Measurements from ENCODE around the gene CACNB2. TPM values are rescaled to one million over a fixed set of nuclear protein-coding genes. Genes with fewer than 3 reads are reported as not detected.

Gene CACNB2
- polyA plus RNA-seq, 1 of the 3 experiments (the other 2 are of a cell fraction) = 0.74 TPM

- H2AFZ ChIP-seq (ENCODE audit: low read depth) = no peak overlapping the region
These were observed 172.3 kb downstream of the CACNB2 start for GRCh38 chr10:18312374-18313139.

DNA sequence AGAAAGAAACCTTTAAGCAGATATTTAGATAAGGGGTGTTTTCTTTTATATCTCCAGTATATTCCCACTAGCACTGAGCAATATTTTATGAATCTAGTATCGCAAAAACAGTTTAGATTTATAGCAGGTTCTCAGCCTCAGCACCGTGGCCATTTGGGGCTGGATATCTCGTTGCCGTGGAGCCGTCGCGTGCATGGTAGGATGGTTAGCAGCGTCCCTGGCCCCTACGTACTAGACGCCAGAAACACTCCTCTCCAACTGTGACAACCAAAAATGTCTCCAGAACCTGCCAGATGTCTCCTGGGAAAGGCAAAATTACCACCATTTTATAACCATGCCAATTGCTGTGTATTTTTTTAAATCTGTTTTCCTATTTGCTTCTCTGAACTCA is 172.9 kb downstream of the CACNB2 start:
- Histone ChIP-seq H3K9me3 (no peaks in the 10 kb centered on the region), H3K79me2 (ENCODE audit: insufficient read depth) (no peaks in the 10 kb centered on the region), H3K36me3 (replicated peaks in 1 of 2; ENCODE audit: control insufficient read depth in 1 of 2, insufficient read depth in 2 of 2, low read length in 1 of 2) (no peaks in the 10 kb centered on the region), H3K4me3 (ENCODE audit: low read depth in 2 of 2, low read length in 1 of 2) (no peak overlapping the region), H3K27ac (ENCODE audit: low read depth in 2 of 2, low read length in 1 of 2) (no peak overlapping the region), H3K4me2 (no peak overlapping the region), H3K9me2 (no peaks in the 10 kb centered on the region), H2AFZ (ENCODE audit: low read depth) (no peak overlapping the region), H4K20me1 (ENCODE audit: insufficient read depth) (no peaks in the 10 kb centered on the region), H3F3A (replicated peaks; ENCODE audit: insufficient read depth) (peaks cover 4% of the 10 kb centered on the region), H3K9ac (no peak overlapping the region), H3K27me3 (ENCODE audit: insufficient read depth) (no peaks in the 10 kb centered on the region), H3K4me1 (ENCODE audit: control insufficient read depth in 1 of 2, insufficient read depth in 2 of 2, low read depth in 1 of 2, low read length in 1 of 2) (peaks cover 0 to 6% of the 10 kb centered on the region in 2 experiments; a peak in 2 of 4 replicates)
- ChIA-PET POLR2A (no interaction called here), CTCF (interaction anchor here (1.0 to 1.3 kb wide), 8 partner anchors 21 to 571 kb away, joined by 3 to 5 read pairs (median 3); no protein-coding TSS in a partner anchor)
- 82% methylated on average over 10 of the region's 10 CpGs for WGBS (ENCODE audit: low lambda C conversion rate)
- no peak for DNase-seq
- TF ChIP-seq GATA2 (CRISPR knock-in tag; IDR thresholded peaks at IDR 0.05) = no peak
- TF ChIP-seq RFX5 (IDR thresholded peaks at IDR 0.05; ENCODE audit: low read length) = no peak
- TF ChIP-seq TEAD4 (IDR thresholded peaks at IDR 0.05; ENCODE audit: borderline replicate concordance, insufficient read depth) = no peak
- TF ChIP-seq, protein P1, sequence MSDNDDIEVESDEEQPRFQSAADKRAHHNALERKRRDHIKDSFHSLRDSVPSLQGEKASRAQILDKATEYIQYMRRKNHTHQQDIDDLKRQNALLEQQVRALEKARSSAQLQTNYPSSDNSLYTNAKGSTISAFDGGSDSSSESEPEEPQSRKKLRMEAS (IDR thresholded peaks at IDR 0.05; ENCODE audit: low read depth) = no peak
- no peak for TF ChIP-seq POLR2AphosphoS5 (IDR thresholded peaks at IDR 0.05; ENCODE audit: low read depth, low read length)
- no peak for TF ChIP-seq YY1 (IDR thresholded peaks at IDR 0.05; ENCODE audit: low read depth)
- TF ChIP-seq RAD21 (IDR thresholded peaks at IDR 0.05; ENCODE audit: low read length) = no peak
- TF ChIP-seq EP300 (IDR thresholded peaks at IDR 0.05; ENCODE audit: borderline replicate concordance in 1 of 2, low read depth in 1 of 2, low read length in 1 of 2) = no peak
- TF ChIP-seq FOXJ3 (CRISPR knock-in tag; IDR thresholded peaks at IDR 0.05) = no peak
- no peak for TF ChIP-seq SMC3 (IDR thresholded peaks at IDR 0.05; ENCODE audit: low read depth, low read length)
- no peak for TF ChIP-seq RXRA (IDR thresholded peaks at IDR 0.05; ENCODE audit: borderline replicate concordance, low read depth)
- TF ChIP-seq NFIC (IDR thresholded peaks at IDR 0.05; ENCODE audit: borderline replicate concordance) = no peak
- TF ChIP-seq EZH2phosphoT487 (IDR thresholded peaks at IDR 0.05; ENCODE audit: borderline replicate concordance, low read depth) = no peak
- no peak for TF ChIP-seq TCF12 (IDR thresholded peaks at IDR 0.05)
- no peak for TF ChIP-seq IRF3 (IDR thresholded peaks at IDR 0.05; ENCODE audit: low read depth, low read length)
- TF ChIP-seq MXI1 (IDR thresholded peaks at IDR 0.05; ENCODE audit: low read depth, low read length) = no peak

More at GRCh38 chr10:18312374-18313139, 172.3 kb downstream of the CACNB2 start:
- Histone ChIP-seq H3K79me2 (ENCODE audit: insufficient read depth) (no peaks in the 10 kb centered on the region), H4K20me1 (ENCODE audit: insufficient read depth) (no peaks in the 10 kb centered on the region), H3K27me3 (ENCODE audit: insufficient read depth) (no peaks in the 10 kb centered on the region), H3K9me3 (no peaks in the 10 kb centered on the region), H3K4me1 (ENCODE audit: control insufficient read depth in 1 of 2, insufficient read depth in 2 of 2, low read depth in 1 of 2, low read length in 1 of 2) (peaks cover 0 to 6% of the 10 kb centered on the region in 2 experiments; a peak in 2 of 4 replicates), H3K4me2 (no peak overlapping the region), H3K27ac (ENCODE audit: low read depth in 2 of 2, low read length in 1 of 2) (no peak overlapping the region), H3K9me2 (no peaks in the 10 kb centered on the region), H3F3A (replicated peaks; ENCODE audit: insufficient read depth) (peaks cover 4% of the 10 kb centered on the region), H3K4me3 (ENCODE audit: low read depth in 2 of 2, low read length in 1 of 2) (no peak overlapping the region; a peak in 1 of 4 replicates), H3K9ac (no peak overlapping the region), H3K36me3 (replicated peaks in 1 of 2; ENCODE audit: control insufficient read depth in 1 of 2, insufficient read depth in 2 of 2, low read length in 1 of 2) (no peaks in the 10 kb centered on the region)
- WGBS (ENCODE audit: low lambda C conversion rate) = 28% methylated on average over 7 of the region's 7 CpGs
- ChIA-PET POLR2A (no interaction called here), CTCF (interaction anchor here (0.6 to 2.0 kb wide), 22 partner anchors 8 to 707 kb away, joined by 3 to 15 read pairs (median 3); no protein-coding TSS in a partner anchor)
- DNase-seq = peak; percentile 64
- TF ChIP-seq, protein P2, sequence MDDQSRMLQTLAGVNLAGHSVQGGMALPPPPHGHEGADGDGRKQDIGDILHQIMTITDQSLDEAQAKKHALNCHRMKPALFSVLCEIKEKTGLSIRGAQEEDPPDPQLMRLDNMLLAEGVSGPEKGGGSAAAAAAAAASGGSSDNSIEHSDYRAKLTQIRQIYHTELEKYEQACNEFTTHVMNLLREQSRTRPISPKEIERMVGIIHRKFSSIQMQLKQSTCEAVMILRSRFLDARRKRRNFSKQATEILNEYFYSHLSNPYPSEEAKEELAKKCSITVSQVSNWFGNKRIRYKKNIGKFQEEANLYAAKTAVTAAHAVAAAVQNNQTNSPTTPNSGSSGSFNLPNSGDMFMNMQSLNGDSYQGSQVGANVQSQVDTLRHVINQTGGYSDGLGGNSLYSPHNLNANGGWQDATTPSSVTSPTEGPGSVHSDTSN (IDR thresholded peaks at IDR 0.05) = peak; percentile 22; the same call in 1 of the 2 replicates
- 0 out of 2 replicates have a peak, but pooled peaks have one; percentile 50 for TF ChIP-seq RCOR1 (IDR thresholded peaks at IDR 0.05; ENCODE audit: low read length)
- peak; percentile 42 for TF ChIP-seq SMC3 (IDR thresholded peaks at IDR 0.05; ENCODE audit: low read depth, low read length)
- peak; percentile 85 for TF ChIP-seq MEF2A (IDR thresholded peaks at IDR 0.05; ENCODE audit: borderline replicate concordance, low read depth)
- TF ChIP-seq CTCF (IDR thresholded peaks at IDR 0.05) = peak; percentile 65
- no peak for TF ChIP-seq MXI1 (IDR thresholded peaks at IDR 0.05; ENCODE audit: low read depth, low read length)
- TF ChIP-seq GATA2 (CRISPR knock-in tag; IDR thresholded peaks at IDR 0.05) = no peak
- peak; percentile 79 for TF ChIP-seq RAD21 (IDR thresholded peaks at IDR 0.05; ENCODE audit: low read length)
